ENCODE measurements around the gene NOL3. TPM values are rescaled to one million over a fixed set of nuclear protein-coding genes. Genes with fewer than 3 reads are reported as not detected.
A peak's percentile ranks its signal among the peaks of the same experiment; 100 is the strongest.

Gene NOL3
- total and polyA plus RNA-seq, 2 of the 13 experiments (the other 11 are each of a cell fraction or from before 2014, with no cell fraction given): 5.7 to 20.5 TPM

DNA sequence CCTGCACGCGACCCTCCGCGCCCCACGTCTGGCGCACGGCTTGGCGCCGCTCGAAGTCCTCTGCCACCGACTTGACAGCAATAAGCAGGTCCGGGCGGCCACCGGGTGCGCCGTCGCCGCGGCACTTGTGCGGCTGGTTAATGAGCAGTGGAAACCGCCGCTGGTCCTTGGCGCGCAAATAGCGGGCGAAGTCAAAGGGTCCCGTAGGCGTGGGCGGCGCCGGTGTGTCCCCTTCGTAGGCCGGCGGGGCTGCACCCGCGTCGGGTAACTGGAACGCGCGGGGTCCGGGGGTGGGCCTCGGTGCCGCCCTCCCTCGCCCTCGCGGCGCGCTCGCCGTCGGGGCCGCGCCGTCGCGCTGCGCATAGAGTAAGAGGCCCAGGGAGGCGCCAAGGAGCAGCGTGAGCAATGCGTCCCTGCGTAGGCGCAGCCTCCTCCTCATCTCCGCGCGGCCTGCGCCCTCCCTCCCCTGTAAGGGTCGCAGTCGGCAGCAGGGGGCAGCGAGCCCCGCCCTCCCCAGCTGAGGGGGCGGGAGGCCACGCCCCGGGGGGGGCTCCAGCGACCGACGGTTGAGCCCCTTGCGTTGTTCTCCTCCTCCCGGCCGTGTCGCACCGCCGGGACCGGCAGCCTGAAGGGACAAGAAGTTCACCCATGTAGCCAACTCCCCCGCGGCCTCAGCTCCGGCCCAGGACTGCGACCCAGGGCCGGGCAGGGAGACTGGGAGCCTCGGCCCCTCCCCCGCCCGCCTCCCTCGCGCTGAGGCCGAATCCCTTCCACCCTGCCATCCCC, 20.1 kb upstream of the NOL3 start (continued):
- TF ChIP-seq, protein P1, sequence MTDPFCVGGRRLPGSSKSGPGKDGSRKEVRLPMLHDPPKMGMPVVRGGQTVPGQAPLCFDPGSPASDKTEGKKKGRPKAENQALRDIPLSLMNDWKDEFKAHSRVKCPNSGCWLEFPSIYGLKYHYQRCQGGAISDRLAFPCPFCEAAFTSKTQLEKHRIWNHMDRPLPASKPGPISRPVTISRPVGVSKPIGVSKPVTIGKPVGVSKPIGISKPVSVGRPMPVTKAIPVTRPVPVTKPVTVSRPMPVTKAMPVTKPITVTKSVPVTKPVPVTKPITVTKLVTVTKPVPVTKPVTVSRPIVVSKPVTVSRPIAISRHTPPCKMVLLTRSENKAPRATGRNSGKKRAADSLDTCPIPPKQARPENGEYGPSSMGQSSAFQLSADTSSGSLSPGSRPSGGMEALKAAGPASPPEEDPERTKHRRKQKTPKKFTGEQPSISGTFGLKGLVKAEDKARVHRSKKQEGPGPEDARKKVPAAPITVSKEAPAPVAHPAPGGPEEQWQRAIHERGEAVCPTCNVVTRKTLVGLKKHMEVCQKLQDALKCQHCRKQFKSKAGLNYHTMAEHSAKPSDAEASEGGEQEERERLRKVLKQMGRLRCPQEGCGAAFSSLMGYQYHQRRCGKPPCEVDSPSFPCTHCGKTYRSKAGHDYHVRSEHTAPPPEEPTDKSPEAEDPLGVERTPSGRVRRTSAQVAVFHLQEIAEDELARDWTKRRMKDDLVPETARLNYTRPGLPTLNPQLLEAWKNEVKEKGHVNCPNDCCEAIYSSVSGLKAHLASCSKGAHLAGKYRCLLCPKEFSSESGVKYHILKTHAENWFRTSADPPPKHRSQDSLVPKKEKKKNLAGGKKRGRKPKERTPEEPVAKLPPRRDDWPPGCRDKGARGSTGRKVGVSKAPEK (CRISPR knock-in tag; IDR thresholded peaks at IDR 0.05; ENCODE audit: borderline replicate concordance): 0 out of 2 replicates have a peak, but pooled peaks have one; percentile 21
- TF ChIP-seq ZSCAN22 (CRISPR knock-in tag; IDR thresholded peaks at IDR 0.05): no peak
- 0 out of 2 replicates have a peak, but pooled peaks have one; percentile 3 for TF ChIP-seq ZBTB38 (CRISPR knock-in tag; IDR thresholded peaks at IDR 0.05)
- no peak for TF ChIP-seq NFATC3 (CRISPR knock-in tag; IDR thresholded peaks at IDR 0.05)
- TF ChIP-seq FIP1L1 (IDR thresholded peaks at IDR 0.05; ENCODE audit: borderline replicate concordance, insufficient read depth, low read depth, low read length): 0 out of 2 replicates have a peak, but pooled peaks have one; percentile 7
- TF ChIP-seq FOXJ3 (CRISPR knock-in tag; IDR thresholded peaks at IDR 0.05; ENCODE audit: borderline replicate concordance): no peak
- no peak for TF ChIP-seq HES4 (CRISPR knock-in tag; IDR thresholded peaks at IDR 0.05; ENCODE audit: borderline replicate concordance)
- TF ChIP-seq SETDB1 (CRISPR knock-in tag; IDR thresholded peaks at IDR 0.05; ENCODE audit: borderline replicate concordance): no peak
- no peak for TF ChIP-seq JARID2 (CRISPR knock-in tag; IDR thresholded peaks at IDR 0.05; ENCODE audit: insufficient replicate concordance)
- no peak for TF ChIP-seq TARDBP (CRISPR knock-in tag; IDR thresholded peaks at IDR 0.05)
- TF ChIP-seq, protein P2, sequence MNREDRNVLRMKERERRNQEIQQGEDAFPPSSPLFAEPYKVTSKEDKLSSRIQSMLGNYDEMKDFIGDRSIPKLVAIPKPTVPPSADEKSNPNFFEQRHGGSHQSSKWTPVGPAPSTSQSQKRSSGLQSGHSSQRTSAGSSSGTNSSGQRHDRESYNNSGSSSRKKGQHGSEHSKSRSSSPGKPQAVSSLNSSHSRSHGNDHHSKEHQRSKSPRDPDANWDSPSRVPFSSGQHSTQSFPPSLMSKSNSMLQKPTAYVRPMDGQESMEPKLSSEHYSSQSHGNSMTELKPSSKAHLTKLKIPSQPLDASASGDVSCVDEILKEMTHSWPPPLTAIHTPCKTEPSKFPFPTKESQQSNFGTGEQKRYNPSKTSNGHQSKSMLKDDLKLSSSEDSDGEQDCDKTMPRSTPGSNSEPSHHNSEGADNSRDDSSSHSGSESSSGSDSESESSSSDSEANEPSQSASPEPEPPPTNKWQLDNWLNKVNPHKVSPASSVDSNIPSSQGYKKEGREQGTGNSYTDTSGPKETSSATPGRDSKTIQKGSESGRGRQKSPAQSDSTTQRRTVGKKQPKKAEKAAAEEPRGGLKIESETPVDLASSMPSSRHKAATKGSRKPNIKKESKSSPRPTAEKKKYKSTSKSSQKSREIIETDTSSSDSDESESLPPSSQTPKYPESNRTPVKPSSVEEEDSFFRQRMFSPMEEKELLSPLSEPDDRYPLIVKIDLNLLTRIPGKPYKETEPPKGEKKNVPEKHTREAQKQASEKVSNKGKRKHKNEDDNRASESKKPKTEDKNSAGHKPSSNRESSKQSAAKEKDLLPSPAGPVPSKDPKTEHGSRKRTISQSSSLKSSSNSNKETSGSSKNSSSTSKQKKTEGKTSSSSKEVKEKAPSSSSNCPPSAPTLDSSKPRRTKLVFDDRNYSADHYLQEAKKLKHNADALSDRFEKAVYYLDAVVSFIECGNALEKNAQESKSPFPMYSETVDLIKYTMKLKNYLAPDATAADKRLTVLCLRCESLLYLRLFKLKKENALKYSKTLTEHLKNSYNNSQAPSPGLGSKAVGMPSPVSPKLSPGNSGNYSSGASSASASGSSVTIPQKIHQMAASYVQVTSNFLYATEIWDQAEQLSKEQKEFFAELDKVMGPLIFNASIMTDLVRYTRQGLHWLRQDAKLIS (CRISPR knock-in tag; IDR thresholded peaks at IDR 0.05): no peak
- no peak for TF ChIP-seq ZNF510 (CRISPR knock-in tag; IDR thresholded peaks at IDR 0.05; ENCODE audit: low read depth)
- TF ChIP-seq MED1 (CRISPR knock-in tag; IDR thresholded peaks at IDR 0.05): no peak
- no peak for TF ChIP-seq ZNF615 (CRISPR knock-in tag; IDR thresholded peaks at IDR 0.05; ENCODE audit: borderline replicate concordance)
- TF ChIP-seq, protein P3, sequence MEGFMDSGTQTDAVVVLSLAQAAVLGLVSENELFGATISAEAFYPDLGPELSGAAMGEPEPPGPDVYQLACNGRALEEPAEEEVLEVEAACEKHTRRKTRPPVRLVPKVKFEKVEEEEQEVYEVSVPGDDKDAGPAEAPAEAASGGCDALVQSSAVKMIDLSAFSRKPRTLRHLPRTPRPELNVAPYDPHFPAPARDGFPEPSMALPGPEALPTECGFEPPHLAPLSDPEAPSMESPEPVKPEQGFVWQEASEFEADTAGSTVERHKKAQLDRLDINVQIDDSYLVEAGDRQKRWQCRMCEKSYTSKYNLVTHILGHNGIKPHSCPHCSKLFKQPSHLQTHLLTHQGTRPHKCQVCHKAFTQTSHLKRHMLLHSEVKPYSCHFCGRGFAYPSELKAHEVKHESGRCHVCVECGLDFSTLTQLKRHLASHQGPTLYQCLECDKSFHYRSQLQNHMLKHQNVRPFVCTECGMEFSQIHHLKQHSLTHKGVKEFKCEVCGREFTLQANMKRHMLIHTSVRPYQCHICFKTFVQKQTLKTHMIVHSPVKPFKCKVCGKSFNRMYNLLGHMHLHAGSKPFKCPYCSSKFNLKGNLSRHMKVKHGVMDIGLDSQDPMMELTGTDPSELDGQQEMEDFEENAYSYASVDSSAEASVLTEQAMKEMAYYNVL (CRISPR knock-in tag; IDR thresholded peaks at IDR 0.05; ENCODE audit: borderline replicate concordance): peak; percentile 63
- TF ChIP-seq HNF4G (IDR thresholded peaks at IDR 0.05; ENCODE audit: borderline replicate concordance, low read depth, low read length): no peak
- no peak for TF ChIP-seq HNF4G (CRISPR knock-in tag; IDR thresholded peaks at IDR 0.05; ENCODE audit: borderline replicate concordance, low read depth)
- no peak for TF ChIP-seq RNF2 (conservative IDR thresholded peaks at IDR 0.05; ENCODE audit: low read depth)
- TF ChIP-seq, protein P4, sequence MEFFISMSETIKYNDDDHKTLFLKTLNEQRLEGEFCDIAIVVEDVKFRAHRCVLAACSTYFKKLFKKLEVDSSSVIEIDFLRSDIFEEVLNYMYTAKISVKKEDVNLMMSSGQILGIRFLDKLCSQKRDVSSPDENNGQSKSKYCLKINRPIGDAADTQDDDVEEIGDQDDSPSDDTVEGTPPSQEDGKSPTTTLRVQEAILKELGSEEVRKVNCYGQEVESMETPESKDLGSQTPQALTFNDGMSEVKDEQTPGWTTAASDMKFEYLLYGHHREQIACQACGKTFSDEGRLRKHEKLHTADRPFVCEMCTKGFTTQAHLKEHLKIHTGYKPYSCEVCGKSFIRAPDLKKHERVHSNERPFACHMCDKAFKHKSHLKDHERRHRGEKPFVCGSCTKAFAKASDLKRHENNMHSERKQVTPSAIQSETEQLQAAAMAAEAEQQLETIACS (CRISPR knock-in tag; IDR thresholded peaks at IDR 0.05): no peak
